PFSK-1 (cell line): Measurements from ENCODE around the gene SH3BP5.

ENCODE experiments used
- POLR2AphosphoS5 ChIP-seq: IDR thresholded peaks from 2 replicates; pipeline ENCODE4 v1.6.1; 2012; ENCODE audit warnings: low read depth, mild to moderate bottlenecking, control low read depth, low read length, moderate library complexity
- SIN3A ChIP-seq: IDR thresholded peaks from 2 replicates; pipeline ENCODE4 v1.6.1; 2012; ENCODE audit warnings: mild to moderate bottlenecking, low read length, moderate library complexity, borderline replicate concordance; ENCODE audit not compliant: insufficient read depth
- TAF1 ChIP-seq: IDR thresholded peaks from 2 replicates; pipeline ENCODE4 v1.6.1; 2012; ENCODE audit warnings: low read length, control low read depth, borderline replicate concordance; ENCODE audit not compliant: insufficient read depth

DNA sequence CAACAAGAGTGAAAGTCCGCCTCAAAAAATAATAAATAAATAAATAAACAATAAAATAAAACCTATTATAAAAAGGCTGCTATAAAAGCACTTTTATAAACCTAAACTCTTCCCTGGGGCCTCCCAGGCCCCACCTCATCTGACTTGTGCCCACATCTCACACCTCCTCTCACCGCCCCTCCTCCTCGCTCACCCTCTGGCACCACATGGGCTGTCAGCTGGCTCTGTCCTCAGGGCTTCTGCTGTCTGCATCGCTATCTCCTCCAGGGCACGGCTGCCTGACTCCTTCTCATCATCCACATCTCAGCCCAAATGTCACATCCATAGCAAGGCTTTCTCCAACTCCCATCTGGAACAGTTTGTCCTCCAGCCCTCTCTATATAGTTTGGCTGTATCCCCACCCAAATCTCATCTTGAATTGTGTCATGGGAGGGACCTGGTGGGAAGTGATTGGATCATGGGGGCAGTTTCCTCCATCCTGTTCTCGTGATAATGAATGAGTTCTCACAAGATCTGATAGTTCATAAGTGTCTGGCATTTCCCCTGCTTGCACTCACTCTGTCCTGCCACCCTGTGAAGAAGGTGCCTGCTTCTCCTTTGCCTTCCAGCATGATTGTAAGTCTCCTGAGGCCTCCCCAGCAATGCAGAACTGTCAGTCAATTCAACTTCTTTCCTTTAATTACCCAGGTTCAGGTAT lies 8.8 kb upstream of the SH3BP5 start:
- no peak for TF ChIP-seq POLR2AphosphoS5
- no peak for TF ChIP-seq TAF1
- no peak for TF ChIP-seq SIN3A
